K562 (cell line): ENCODE data around the gene PURA. TPM values are rescaled to one million over a fixed set of nuclear protein-coding genes. Genes with fewer than 3 reads are reported as not detected.
A peak's percentile ranks its signal among the peaks of the same experiment; 100 is the strongest.

Experiments
- CREM ChIP-seq: IDR thresholded peaks from 2 replicates; pipeline ENCODE4 v1.6.1; 2014; ENCODE audit warnings: antibody characterized with exemption, low read depth
- CTCFL ChIP-seq: IDR thresholded peaks from 2 replicates; pipeline ENCODE4 v1.6.1; 2011; ENCODE audit warnings: borderline replicate concordance, low read depth, mild to moderate bottlenecking, moderate library complexity, low read length; ENCODE audit not compliant: insufficient read depth, poor library complexity, severe bottlenecking
- ETS1 ChIP-seq: conservative IDR thresholded peaks from 2 replicates; pipeline ENCODE4 v1.6.1; 2011; ENCODE audit warnings: low read depth, mild to moderate bottlenecking, low read length; ENCODE audit not compliant: control insufficient read depth
- FIP1L1 ChIP-seq: fragments of 200-400 bp; formaldehyde crosslinking; IDR thresholded peaks from 2 replicates; pipeline ENCODE4 v1.6.1; 2018; ENCODE audit warnings: mild to moderate bottlenecking, low read depth, low read length; ENCODE audit not compliant: poor library complexity, severe bottlenecking
- HMGN3 ChIP-seq: IDR thresholded peaks from 2 replicates; pipeline ENCODE4 v1.6.1; 2011; ENCODE audit warnings: borderline replicate concordance, low read depth, mild to moderate bottlenecking, mixed read lengths, low read length; ENCODE audit not compliant: insufficient read length; ENCODE audit errors: extremely low read depth
- MAZ ChIP-seq, 2 experiments: fragments of 450-650 bp in 1 of 2; sonication (generic) in 1 of 2; formaldehyde crosslinking; IDR thresholded peaks in 1 of 2; conservative IDR thresholded peaks in 1 of 2; 2 replicates each; pipeline versions ENCODE4 v1.4.0 to v1.5.0; 2020; ENCODE audit warnings: mild to moderate bottlenecking in 1 of 2, missing genetic modification reagents in 1 of 2
- PHB2 ChIP-seq: fragments of 450-650 bp; IDR thresholded peaks from 2 replicates; pipeline ENCODE4 v1.6.1; 2017; ENCODE audit warnings: low read depth
- RAD21 ChIP-seq, 2 experiments: fragments of 250-450 bp in 1 of 2; fragments of 450-650 bp in 1 of 2; sonication (Bioruptor Pico) in 1 of 2; formaldehyde crosslinking in 1 of 2; IDR thresholded peaks in 1 of 2; conservative IDR thresholded peaks in 1 of 2; 2 replicates each; pipeline versions ENCODE4 v1.4.0 to v1.8.0; 2020 to 2022; ENCODE audit warnings: mild to moderate bottlenecking in 2 of 2, moderate library complexity in 1 of 2
- RAD51 ChIP-seq: fragments of 450-650 bp; IDR thresholded peaks from 2 replicates; pipeline ENCODE4 v1.7.1; 2016; ENCODE audit warnings: low read depth, mild to moderate bottlenecking, borderline replicate concordance
- RBBP5 ChIP-seq: fragments of 200-600 bp; sonication (generic); IDR thresholded peaks from 2 replicates; pipeline ENCODE4 v1.6.1; 2012; ENCODE audit warnings: borderline replicate concordance, mild to moderate bottlenecking, low read length, control low read depth, inconsistent platforms; ENCODE audit not compliant: insufficient read depth, poor library complexity, severe bottlenecking
- SAFB ChIP-seq: fragments of 200-400 bp; formaldehyde crosslinking; IDR thresholded peaks from 2 replicates; pipeline ENCODE4 v1.6.1; 2017; ENCODE audit warnings: low read depth, low read length, borderline replicate concordance
- SMAD4 ChIP-seq: fragments of 250-450 bp; sonication (Bioruptor Pico); conservative IDR thresholded peaks from 2 replicates; pipeline ENCODE4 v1.8.0; 2021; ENCODE audit warnings: inconsistent platforms, mild to moderate bottlenecking, moderate library complexity
- SNRNP70 ChIP-seq: fragments of 200-400 bp; formaldehyde crosslinking; optimal IDR thresholded peaks from 2 replicates; pipeline ENCODE3; 2017; ENCODE audit warnings: low read depth, low read length
- STAT5A ChIP-seq: IDR thresholded peaks from 2 replicates; pipeline ENCODE4 v1.6.1; 2012; ENCODE audit warnings: low read length, inconsistent platforms, borderline replicate concordance
- ZFP36 ChIP-seq: fragments of 150-350 bp; IDR thresholded peaks from 2 replicates; pipeline ENCODE4 v1.6.1; 2018; ENCODE audit warnings: low read length, low read depth; ENCODE audit not compliant: partially characterized antibody
- ZNF24 ChIP-seq: fragments of 450-650 bp; IDR thresholded peaks from 2 replicates; pipeline ENCODE4 v1.6.1; 2016
- ZNF57 ChIP-seq: fragments of 450-650 bp; formaldehyde crosslinking; IDR thresholded peaks from 2 replicates; pipeline ENCODE4 v1.4.0; 2020; ENCODE audit warnings: mild to moderate bottlenecking, moderate library complexity
- polyA plus RNA-seq, 8 experiments: library from polyadenylated mRNA; depleted of rRNA in 4 of 8; stranded (reverse) in 5 of 8; unstranded in 3 of 8; fragments of >200 nt; fragmentation: Nextera tagmentation in 2 of 8; fragmentation: Illumina TruSeq in 1 of 8; extraction: Ambion mirVana in 2 of 8; extraction: Trizol in 1 of 8; gene quantifications; 2 replicates each; pipeline versions ENCODE4 v1.2.1 to v1.2.3, GENCODE V29; 2011 to 2014; ENCODE audit warnings: inconsistent platforms in 1 of 8, missing spikeins in 1 of 8
- total RNA-seq, 7 experiments: library from RNA; depleted of rRNA in 6 of 7; stranded (reverse); fragments of >200 nt in 6 of 7; fragmentation: Illumina TruSeq in 2 of 7; extraction: Trizol in 2 of 7; gene quantifications; 2 replicates each; pipeline versions ENCODE4 v1.2.1 to v1.2.3, GENCODE V29; 2011 to 2021; ENCODE audit warnings: low replicate concordance in 1 of 7
- TF ChIP-seq, protein P1 (sequence below), 2 experiments: fragments of 200-800 bp in 1 of 2; sonication (Bioruptor generic) in 1 of 2; sonication (generic) in 1 of 2; formaldehyde crosslinking in 1 of 2; IDR thresholded peaks in 1 of 2; conservative IDR thresholded peaks in 1 of 2; 2 replicates each; pipeline versions ENCODE4 v1.5.0 to v1.6.1; 2016 to 2020; ENCODE audit warnings: missing compliant biosample characterization in 1 of 2, missing genetic modification characterization in 1 of 2, missing genetic modification reagents in 1 of 2

Gene PURA
- total and polyA plus RNA-seq, 9 of the 15 experiments (the other 6 are each of a cell fraction or from before 2014, with no cell fraction given) = 3.2 to 11.1 (median 5.4) TPM

DNA sequence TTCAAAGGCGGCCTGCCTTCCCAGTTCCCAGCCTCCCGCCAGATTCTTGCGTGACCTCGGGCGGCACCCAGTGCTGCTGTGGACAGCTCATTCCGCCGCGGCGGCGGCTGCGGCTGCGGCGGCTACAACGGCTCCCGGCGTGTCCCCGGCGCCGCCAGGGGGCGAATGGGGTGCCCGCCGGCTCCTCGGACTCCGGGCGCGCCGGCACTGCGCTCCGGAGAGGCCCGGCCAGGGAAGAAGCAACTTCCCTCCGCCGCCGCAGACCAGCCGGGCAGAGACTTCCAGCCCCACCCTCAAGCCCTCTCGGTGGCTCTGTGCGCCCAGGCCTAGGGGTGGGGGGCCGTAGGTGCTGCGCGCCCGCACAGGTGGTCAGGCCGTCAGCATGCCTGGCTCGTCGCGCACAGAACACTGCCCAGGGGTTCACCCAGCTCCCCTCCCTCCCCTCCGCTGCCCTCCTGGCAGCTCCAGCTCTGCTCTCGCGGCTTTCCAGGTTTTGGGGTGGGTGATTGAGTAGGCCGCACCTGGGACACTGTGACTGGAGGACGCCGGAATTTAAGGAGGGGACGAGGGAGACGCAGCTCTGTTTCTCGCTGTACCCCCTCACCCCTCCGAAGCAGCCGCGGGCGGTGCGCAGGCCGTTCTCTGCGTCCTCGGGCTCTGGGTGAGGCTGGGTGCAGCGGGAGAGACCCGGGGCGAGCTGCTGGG is 32.1 kb downstream of the PURA start (continued):
- peak; percentile 58 to 69 for TF ChIP-seq RAD21 (CRISPR knock-in tag; conservative IDR thresholded peaks at IDR 0.05 in 1 of 2, IDR thresholded peaks at IDR 0.05 in 1 of 2)
- no peak for TF ChIP-seq SNRNP70
- peak; percentile 21 for TF ChIP-seq ZFP36
- no peak for TF ChIP-seq RBBP5
- peak; percentile 84 for TF ChIP-seq CTCFL
- TF ChIP-seq RAD51 = no peak
- TF ChIP-seq SAFB = 0 out of 2 replicates have a peak, but pooled peaks have one; percentile 54
- no peak for TF ChIP-seq ZNF57 (CRISPR knock-in tag)
- TF ChIP-seq ETS1 = 0 out of 2 replicates have a peak, but pooled peaks have one; percentile 51
- peak; percentile 23; the same call in 1 of the 2 replicates for TF ChIP-seq ZNF24
- TF ChIP-seq CREM = 0 out of 2 replicates have a peak, but pooled peaks have one; percentile 19
- TF ChIP-seq PHB2 = no peak
- TF ChIP-seq, protein P1, sequence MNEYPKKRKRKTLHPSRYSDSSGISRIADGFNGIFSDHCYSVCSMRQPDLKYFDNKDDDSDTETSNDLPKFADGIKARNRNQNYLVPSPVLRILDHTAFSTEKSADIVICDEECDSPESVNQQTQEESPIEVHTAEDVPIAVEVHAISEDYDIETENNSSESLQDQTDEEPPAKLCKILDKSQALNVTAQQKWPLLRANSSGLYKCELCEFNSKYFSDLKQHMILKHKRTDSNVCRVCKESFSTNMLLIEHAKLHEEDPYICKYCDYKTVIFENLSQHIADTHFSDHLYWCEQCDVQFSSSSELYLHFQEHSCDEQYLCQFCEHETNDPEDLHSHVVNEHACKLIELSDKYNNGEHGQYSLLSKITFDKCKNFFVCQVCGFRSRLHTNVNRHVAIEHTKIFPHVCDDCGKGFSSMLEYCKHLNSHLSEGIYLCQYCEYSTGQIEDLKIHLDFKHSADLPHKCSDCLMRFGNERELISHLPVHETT (CRISPR knock-in tag; conservative IDR thresholded peaks at IDR 0.05 in 1 of 2, IDR thresholded peaks at IDR 0.05 in 1 of 2) = peak in 1 of 2 experiments; percentile 45; a peak in 1 of 4 replicates
- TF ChIP-seq HMGN3 = peak; percentile 64
- no peak for TF ChIP-seq STAT5A
- TF ChIP-seq SMAD4 (CRISPR knock-in tag) = peak; percentile 81
- peak in 1 of 2 experiments; percentile 38; a peak in 2 of 4 replicates for TF ChIP-seq MAZ (CRISPR knock-in tag; conservative IDR thresholded peaks at IDR 0.05 in 1 of 2, IDR thresholded peaks at IDR 0.05 in 1 of 2)
- TF ChIP-seq FIP1L1 = peak; percentile 40
